RWPE2 (cell line): ENCODE results near the gene AARSD1.

Experiments
- ATAC-seq: fragments of 200-7000 bp; cut with Tn5 transposase; 3 replicates; pipeline ENCODE4 v1.9.1; 2021; ENCODE audit warnings: low read depth
- DNase-seq: peaks from one replicate; pipeline ENCODE4 v3.0.0-alpha.2; 2020; ENCODE audit warnings: low spot score
- H3K27ac ChIP-seq: fragments of 450-650 bp; 2 replicates; pipeline ENCODE4 v1.5.1; 2017; ENCODE audit warnings: mild to moderate bottlenecking; ENCODE audit not compliant: poor library complexity, severe bottlenecking
- H3K27me3 ChIP-seq: fragments of 250-450 bp; sonication (Bioruptor Pico); 2 replicates; pipeline ENCODE4 v1.5.1; 2021; ENCODE audit warnings: mild to moderate bottlenecking, moderate library complexity; ENCODE audit not compliant: insufficient read depth, poor library complexity, severe bottlenecking
- H3K36me3 ChIP-seq: fragments of 250-450 bp; sonication (Bioruptor Pico); 2 replicates; pipeline ENCODE4 v1.5.1; 2020; ENCODE audit warnings: low read depth, mild to moderate bottlenecking, moderate library complexity
- H3K4me1 ChIP-seq: fragments of 250-450 bp; sonication (Bioruptor Pico); 2 replicates; pipeline ENCODE4 v1.5.1; 2021; ENCODE audit warnings: mild to moderate bottlenecking, moderate library complexity; ENCODE audit not compliant: insufficient read depth, poor library complexity, severe bottlenecking
- H3K4me3 ChIP-seq: fragments of 250-450 bp; sonication (Bioruptor Pico); 2 replicates; pipeline ENCODE4 v1.5.1; 2021; ENCODE audit warnings: mild to moderate bottlenecking, moderate library complexity; ENCODE audit not compliant: severe bottlenecking
- H3K9me3 ChIP-seq: fragments of 250-450 bp; sonication (Bioruptor Pico); 2 replicates; pipeline ENCODE4 v1.5.1; 2021; ENCODE audit warnings: mild to moderate bottlenecking, moderate library complexity; ENCODE audit not compliant: severe bottlenecking
- CTCF ChIP-seq: fragments of 450-650 bp; IDR thresholded peaks from one replicate; pipeline ENCODE4 v1.5.1; 2017; ENCODE audit warnings: mild to moderate bottlenecking, moderate library complexity; ENCODE audit not compliant: poor library complexity, severe bottlenecking

Gene AARSD1

GRCh38 chr17:42913981-42914617, 50.2 kb downstream of the AARSD1 start:
- Histone ChIP-seq H3K36me3 (no peaks in the 10 kb centered on the region), H3K27me3 (no peaks in the 10 kb centered on the region), H3K9me3 (no peaks in the 10 kb centered on the region), H3K4me3 (no peak overlapping the region), H3K4me1 (no peaks in the 10 kb centered on the region), H3K27ac (no peak overlapping the region)
- no peak for TF ChIP-seq CTCF
- DNase-seq, result no peak
- no peak for ATAC-seq

- H3K36me3 ChIP-seq, result no peaks in the 10 kb centered on the region
- no peak for TF ChIP-seq CTCF
- no peak overlapping the region for H3K27ac ChIP-seq
- no peak for DNase-seq
- H3K4me3 ChIP-seq, result no peak overlapping the region
- no peak; the same call in 2 of the 3 replicates for ATAC-seq
- H3K9me3 ChIP-seq, result no peaks in the 10 kb centered on the region
- no peaks in the 10 kb centered on the region for H3K4me1 ChIP-seq
- no peaks in the 10 kb centered on the region for H3K27me3 ChIP-seq
Observed at GRCh38 chr17:42913522-42913921, 50.7 kb downstream of the AARSD1 start.

GRCh38 chr17:42908872-42909700, 55.2 kb downstream of the AARSD1 start:
- peak; percentile 27; the same call in 1 of the 3 replicates for ATAC-seq
- no peaks in the 10 kb centered on the region for H3K4me1 ChIP-seq
- H3K27ac ChIP-seq, result no peak overlapping the region
- no peak for TF ChIP-seq CTCF
- H3K9me3 ChIP-seq, result no peaks in the 10 kb centered on the region
- no peaks in the 10 kb centered on the region for H3K27me3 ChIP-seq
- H3K4me3 ChIP-seq, result no peak overlapping the region
- no peak for DNase-seq
- no peaks in the 10 kb centered on the region for H3K36me3 ChIP-seq

- Histone ChIP-seq H3K27ac (no peak overlapping the region), H3K4me1 (no peaks in the 10 kb centered on the region), H3K27me3 (no peaks in the 10 kb centered on the region), H3K36me3 (no peaks in the 10 kb centered on the region), H3K9me3 (no peaks in the 10 kb centered on the region), H3K4me3 (no peak overlapping the region)
- ATAC-seq, result no peak
- no peak for TF ChIP-seq CTCF
- no peak for DNase-seq
Observed at GRCh38 chr17:42906772-42907446, 57.3 kb downstream of the AARSD1 start.
